ENCODE measurements around the gene PACS2. TPM values are rescaled to one million over a fixed set of nuclear protein-coding genes. Genes with fewer than 3 reads are reported as not detected.

The PACS2 gene
- total and polyA plus RNA-seq, 2 of the 8 experiments (the other 6 are each of a cell fraction or from before 2014, with no cell fraction given) = 38.0 to 62.8 TPM

GRCh38 chr14:105328678-105329390 lies 14.3 kb downstream of the PACS2 start:
- H4K91ac ChIP-seq (replicated peaks; ENCODE audit: insufficient read length, low read length) = no peak overlapping the region
- FAIRE-seq (no peak), DNase-seq (ENCODE audit: low read depth in 1 of 2, low spot score in 2 of 2) (no peak)
- H2AFZ ChIP-seq (ENCODE audit: low read length) = no peak overlapping the region
- no peak overlapping the region for H3K23ac ChIP-seq (ENCODE audit: insufficient read length)
- H4K8ac ChIP-seq (ENCODE audit: extremely low read depth, insufficient read depth, low read length) = no peak overlapping the region
- POLR2A ChIA-PET (ENCODE audit: partially characterized antibody) = interaction anchor here (0.8 kb wide), 3 partner anchors 9 to 13 kb away, joined by 3 to 4 read pairs (median 3); no protein-coding TSS in a partner anchor
- H3K4me2 ChIP-seq (ENCODE audit: insufficient read depth in 1 of 2, low read depth in 2 of 2, low read length in 2 of 2) = no peak overlapping the region
- H3K9me3 ChIP-seq (ENCODE audit: insufficient read depth in 2 of 2, low read depth in 1 of 2, low read length in 1 of 2) = no peaks in the 10 kb centered on the region
- H3K79me1 ChIP-seq (ENCODE audit: low read depth, low read length) = peaks cover 61% of the 10 kb centered on the region
- H3K18ac ChIP-seq (ENCODE audit: extremely low read depth, low read length) = no peak overlapping the region
- H3K4me1 ChIP-seq (replicated peaks in 1 of 4; ENCODE audit: control insufficient read depth in 3 of 4, insufficient read depth in 4 of 4, low read length in 3 of 4) = peaks cover 6 to 44% (median 35%) of the 10 kb centered on the region in 4 experiments
- H2BK120ac ChIP-seq (replicated peaks; ENCODE audit: low read depth, low read length) = no peak overlapping the region
- H3K14ac ChIP-seq (ENCODE audit: insufficient read length) = no peak overlapping the region
- peaks cover 38 to 63% of the 10 kb centered on the region in 2 experiments for H4K20me1 ChIP-seq (replicated peaks in 1 of 2; ENCODE audit: control insufficient read depth in 1 of 2, insufficient read depth in 2 of 2, low read length in 2 of 2)
- no peak overlapping the region for H4K5ac ChIP-seq (ENCODE audit: insufficient read length, low read depth, low read length)
- H2BK15ac ChIP-seq (ENCODE audit: low read length) = no peak overlapping the region
- H3K27ac ChIP-seq (ENCODE audit: low read depth, low read length) = no peak overlapping the region
- WGBS, 2 experiments (ENCODE audit: extremely low coverage in 1 of 2, insufficient coverage in 1 of 2, insufficient read length in 1 of 2, insufficient replicate concordance in 2 of 2, low coverage in 1 of 2, low lambda C conversion rate in 2 of 2, missing lambda C conversion rate in 1 of 2) = 91% methylated on average over 15 of the region's 15 CpGs; no CpG with 5 or more reads in 1 of the 2 experiments
- H3K27me3 ChIP-seq (replicated peaks in 1 of 4; ENCODE audit: control insufficient read depth in 3 of 4, extremely low read depth in 1 of 4, insufficient read depth in 3 of 4, low read length in 3 of 4) = no peaks in the 10 kb centered on the region
- H3K4me3 ChIP-seq (ENCODE audit: extremely low read depth in 1 of 4, insufficient read depth in 2 of 4, low read depth in 3 of 4, low read length in 4 of 4) = no peak overlapping the region
- no peaks in the 10 kb centered on the region for H3K23me2 ChIP-seq (ENCODE audit: low read depth, low read length)
- no peaks in the 10 kb centered on the region for H3K36me3 ChIP-seq (ENCODE audit: control insufficient read depth in 2 of 4, insufficient read depth in 4 of 4, low read length in 3 of 4)
- H2BK20ac ChIP-seq (ENCODE audit: low read length) = no peak overlapping the region
- no peak overlapping the region for H2BK12ac ChIP-seq (ENCODE audit: low read depth, low read length)
- no peak overlapping the region for H2AK5ac ChIP-seq (ENCODE audit: low read depth, low read length)
- no peak overlapping the region for H2BK5ac ChIP-seq (ENCODE audit: low read depth, low read length)
- H3K56ac ChIP-seq (replicated peaks; ENCODE audit: insufficient read length, low read depth, low read length) = no peak overlapping the region
- peaks cover 0 to 87% of the 10 kb centered on the region in 2 experiments; a peak in 2 of 4 replicates for H3K79me2 ChIP-seq (ENCODE audit: control insufficient read depth in 1 of 2, insufficient read depth in 2 of 2, low read length in 2 of 2)
- no peak for TF ChIP-seq BRCA1 (IDR thresholded peaks at IDR 0.05; ENCODE audit: low read depth, low read length)
- no peak for TF ChIP-seq ATF3 (IDR thresholded peaks at IDR 0.05; ENCODE audit: insufficient read depth, low read depth, low read length)
- TF ChIP-seq CTCF (IDR thresholded peaks at IDR 0.05; ENCODE audit: control extremely low read depth in 1 of 3, insufficient read depth in 1 of 3, low read depth in 1 of 3, low read length in 3 of 3) = no peak
- TF ChIP-seq GTF2F1 (IDR thresholded peaks at IDR 0.05; ENCODE audit: borderline replicate concordance, low read depth, low read length) = no peak
- TF ChIP-seq RXRA (IDR thresholded peaks at IDR 0.05; ENCODE audit: insufficient read depth, low read depth, low read length) = no peak
- H3K4ac ChIP-seq (replicated peaks; ENCODE audit: insufficient read length, low read depth, low read length) = no peak overlapping the region
- CTCF ChIA-PET (ENCODE audit: partially characterized antibody) = interaction anchor here (1.0 to 2.2 kb wide), 6 partner anchors 14 to 134 kb away, joined by 3 to 8 read pairs (median 3); no protein-coding TSS in a partner anchor
- H3K9ac ChIP-seq (replicated peaks in 1 of 4; ENCODE audit: extremely low read depth in 1 of 4, low read depth in 3 of 4, low read length in 3 of 4) = no peak overlapping the region

Measured in H1 (cell line).